GM19099 (cell line): ENCODE data around the gene UBE4A.

Source experiments
- POLR2A ChIP-seq: IDR thresholded peaks from 3 replicates; pipeline ENCODE4 v1.6.1; 2011; ENCODE audit warnings: low read depth; ENCODE audit not compliant: insufficient read length; ENCODE audit errors: extremely low read depth

UBE4A gene

GRCh38 chr11:118437208-118438125, 78.1 kb downstream of the UBE4A start:
- TF ChIP-seq POLR2A, result no peak

GRCh38 chr11:118438314-118438931, 79.0 kb downstream of the UBE4A start:
- no peak for TF ChIP-seq POLR2A

- TF ChIP-seq POLR2A, result no peak
Measured at GRCh38 chr11:118439646-118440045, 80.2 kb downstream of the UBE4A start.

- no peak for TF ChIP-seq POLR2A
Measured at GRCh38 chr11:118441770-118442275, 82.4 kb downstream of the UBE4A start.

DNA sequence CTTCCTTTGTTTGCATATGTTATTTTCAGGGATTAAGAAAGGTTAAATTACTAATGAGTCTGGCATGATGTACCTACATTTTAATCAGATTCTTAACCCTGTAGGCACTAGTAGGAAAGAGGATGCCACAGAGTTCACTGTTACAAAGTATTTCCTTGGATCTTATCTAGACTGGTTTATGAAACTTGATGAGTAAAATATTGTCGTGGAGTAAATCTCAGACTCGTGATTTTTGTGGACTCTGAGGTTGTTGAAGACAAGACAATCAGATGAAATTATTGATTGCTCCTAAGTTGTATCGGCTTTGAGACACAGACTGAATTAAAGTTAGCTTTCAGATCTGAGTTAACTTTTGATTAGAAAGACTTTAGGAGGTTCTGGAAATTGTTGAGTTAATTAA, 82.9 kb downstream of the UBE4A start:
- TF ChIP-seq POLR2A, result no peak

DNA sequence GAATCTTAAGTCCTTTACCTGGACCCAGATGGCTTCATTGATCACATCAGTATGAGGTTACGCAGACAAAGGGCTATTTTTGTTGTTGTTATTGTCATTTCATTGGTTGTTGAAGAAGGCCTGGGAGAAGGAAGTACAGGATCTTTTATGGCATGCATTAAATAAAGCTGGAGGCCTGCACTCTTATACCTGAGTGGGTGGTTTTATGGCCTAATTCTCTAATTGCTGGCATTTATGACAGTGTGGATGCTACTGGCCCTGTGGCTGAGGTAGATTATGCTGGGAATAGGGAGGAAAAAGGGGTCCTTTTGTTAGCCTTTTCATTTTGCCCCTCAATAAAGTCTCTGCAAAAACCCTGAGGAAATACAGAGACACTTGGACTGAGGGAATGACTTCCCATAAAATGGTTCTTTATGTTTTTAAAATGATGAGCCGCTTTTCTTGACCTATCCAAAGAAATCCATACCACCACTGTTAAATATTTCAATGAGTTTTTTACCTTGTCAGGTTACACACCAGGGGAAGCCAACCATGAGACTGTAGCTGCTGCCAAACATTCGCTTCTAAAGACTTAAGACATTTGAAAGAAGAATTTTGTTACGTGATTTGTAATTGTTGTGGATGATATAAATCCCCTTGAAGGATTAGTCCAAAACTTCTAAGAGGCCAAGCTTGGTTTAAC, 83.6 kb downstream of the UBE4A start:
- TF ChIP-seq POLR2A, result no peak

- no peak for TF ChIP-seq POLR2A
Measured at GRCh38 chr11:118443590-118444218, 84.3 kb downstream of the UBE4A start.

DNA sequence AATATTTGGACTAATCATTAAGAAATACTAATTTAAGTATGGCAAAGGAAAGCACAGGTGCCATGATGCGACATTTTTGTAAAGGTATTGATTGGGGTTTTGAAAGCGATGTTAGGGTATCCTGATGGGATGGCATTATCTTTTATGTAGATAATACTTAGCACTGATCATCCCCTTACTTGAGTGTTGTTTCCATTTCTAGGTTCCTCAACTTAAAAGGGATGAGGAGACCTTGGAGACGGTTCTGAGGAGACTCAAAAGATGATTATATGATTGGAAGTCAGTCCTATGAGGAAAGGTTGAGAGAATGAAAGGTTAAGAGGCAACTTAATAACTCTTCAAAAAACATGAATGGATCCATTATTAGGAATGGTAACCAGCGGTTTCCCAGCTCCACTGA, 88.0 kb downstream of the UBE4A start:
- TF ChIP-seq POLR2A, result no peak

- no peak for TF ChIP-seq POLR2A
Measured at GRCh38 chr11:118448294-118448693, 88.9 kb downstream of the UBE4A start.
